Loucy (cell line): ENCODE data around the gene MACROH2A2.

Experiments used
- H2AFZ ChIP-seq: fragments of 200-600 bp; sonication (generic); 2 replicates; pipeline ENCODE4 v1.6.0; 2016; ENCODE audit warnings: antibody characterized with exemption, mild to moderate bottlenecking, low read length, moderate library complexity
- H3F3A ChIP-seq: fragments of 200-600 bp; 2 replicates; pipeline ENCODE4 v1.6.0; 2016; ENCODE audit warnings: antibody characterized with exemption, low read depth, mild to moderate bottlenecking
- H3K27me3 ChIP-seq: fragments of 200-600 bp; sonication (generic); 2 replicates; pipeline ENCODE4 v1.6.1; 2014; ENCODE audit warnings: low read length, mild to moderate bottlenecking; ENCODE audit not compliant: insufficient read depth, poor library complexity, severe bottlenecking
- H3K36me3 ChIP-seq: fragments of 200-600 bp; sonication (generic); 2 replicates; pipeline ENCODE4 v1.6.1; 2016; ENCODE audit warnings: low read length; ENCODE audit not compliant: insufficient read depth
- H3K4me1 ChIP-seq: fragments of 200-600 bp; sonication (generic); 2 replicates; pipeline ENCODE4 v1.5.1; 2014; ENCODE audit warnings: low read length, mild to moderate bottlenecking; ENCODE audit not compliant: insufficient read depth, poor library complexity, severe bottlenecking
- H3K4me2 ChIP-seq: fragments of 200-600 bp; sonication (generic); 2 replicates; pipeline ENCODE4 v1.6.0; 2014; ENCODE audit warnings: antibody characterized with exemption, low read length, low read depth, mild to moderate bottlenecking; ENCODE audit not compliant: poor library complexity, severe bottlenecking
- H3K4me3 ChIP-seq: fragments of 200-600 bp; sonication (generic); 2 replicates; pipeline ENCODE4 v1.5.1; 2014; ENCODE audit warnings: low read length, mild to moderate bottlenecking, mixed read lengths; ENCODE audit not compliant: poor library complexity, severe bottlenecking
- H3K79me2 ChIP-seq: fragments of 200-600 bp; sonication (generic); 2 replicates; pipeline ENCODE4 v1.6.1; 2014; ENCODE audit warnings: low read length; ENCODE audit not compliant: insufficient read depth
- H3K9ac ChIP-seq: fragments of 200-600 bp; sonication (generic); 2 replicates; pipeline ENCODE4 v1.6.0; 2014; ENCODE audit warnings: mild to moderate bottlenecking, low read depth, low read length, moderate library complexity; ENCODE audit not compliant: poor library complexity, severe bottlenecking
- H3K9me2 ChIP-seq: fragments of 200-600 bp; sonication (generic); replicated peaks from 2 replicates; pipeline ENCODE4 v1.6.1; 2016; ENCODE audit warnings: low read depth, low read length, mixed read lengths
- H3K9me3 ChIP-seq: fragments of 200-600 bp; sonication (generic); 2 replicates; pipeline ENCODE4 v1.6.1; 2014; ENCODE audit warnings: mild to moderate bottlenecking, antibody characterized with exemption, low read length, low read depth; ENCODE audit not compliant: insufficient read depth
- H4K20me1 ChIP-seq: fragments of 200-600 bp; sonication (generic); 2 replicates; pipeline ENCODE4 v1.6.0; 2014; ENCODE audit warnings: antibody characterized with exemption, low read length, mild to moderate bottlenecking; ENCODE audit not compliant: insufficient read depth, poor library complexity, severe bottlenecking
- CTCF ChIP-seq: fragments of 200-600 bp; sonication (generic); conservative IDR thresholded peaks from 2 replicates; pipeline ENCODE4 v1.5.1; 2014; ENCODE audit warnings: mild to moderate bottlenecking, antibody characterized with exemption, low read length
- EZH2phosphoT487 ChIP-seq: fragments of 200-600 bp; IDR thresholded peaks from 2 replicates; pipeline ENCODE4 v1.6.1; 2018; ENCODE audit warnings: antibody characterized with exemption, mild to moderate bottlenecking, moderate library complexity, borderline replicate concordance

MACROH2A2 gene

GRCh38 chr10:70053841-70054288 is 1.2 kb downstream of the MACROH2A2 start:
- peaks cover 19% of the 10 kb centered on the region; the same call in 1 of the 2 replicates for H3K79me2 ChIP-seq
- H4K20me1 ChIP-seq: no peaks in the 10 kb centered on the region
- TF ChIP-seq CTCF (peak; percentile 52), EZH2phosphoT487 (no peak)
- H3K27me3 ChIP-seq: no peaks in the 10 kb centered on the region
- H3K9me3 ChIP-seq: no peaks in the 10 kb centered on the region
- peak overlapping the region; percentile 85 for H3K4me3 ChIP-seq
- no peaks in the 10 kb centered on the region for H3K9me2 ChIP-seq
- peak overlapping the region; percentile 65 for H3K4me2 ChIP-seq
- no peaks in the 10 kb centered on the region for H3F3A ChIP-seq
- H3K4me1 ChIP-seq: peaks cover 11% of the 10 kb centered on the region
- H3K36me3 ChIP-seq: no peaks in the 10 kb centered on the region
- no peak overlapping the region; the same call in 1 of the 2 replicates for H2AFZ ChIP-seq
- peak overlapping the region; percentile 88 for H3K9ac ChIP-seq

DNA sequence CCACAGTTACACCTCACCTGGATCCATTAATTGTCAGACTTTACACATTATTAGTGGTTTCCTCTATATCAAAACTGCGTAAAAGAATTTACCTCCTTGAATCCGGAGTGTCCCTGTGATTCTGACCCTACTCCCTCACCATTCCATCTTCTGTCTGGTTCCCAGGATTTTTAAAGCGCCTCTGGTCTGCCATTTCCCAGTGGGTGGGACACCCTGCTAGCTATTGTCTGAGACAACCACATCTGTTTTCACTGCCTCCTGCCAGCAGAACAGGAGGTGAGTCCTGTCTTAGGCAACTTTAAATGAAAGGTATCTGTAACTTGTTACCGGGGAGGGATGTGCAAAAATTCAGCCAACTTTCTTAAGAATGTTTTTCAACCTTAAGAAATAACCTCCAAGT is 2.3 kb downstream of the MACROH2A2 start:
- Histone ChIP-seq H3F3A (no peaks in the 10 kb centered on the region), H3K4me3 (peak overlapping the region; percentile 85), H4K20me1 (no peaks in the 10 kb centered on the region), H3K9ac (peak overlapping the region; percentile 88), H2AFZ (no peak overlapping the region), H3K79me2 (peaks cover 19% of the 10 kb centered on the region; the same call in 1 of the 2 replicates), H3K9me3 (no peaks in the 10 kb centered on the region), H3K36me3 (no peaks in the 10 kb centered on the region), H3K4me1 (peaks cover 11% of the 10 kb centered on the region), H3K4me2 (peak overlapping the region; percentile 65), H3K27me3 (no peaks in the 10 kb centered on the region), H3K9me2 (no peaks in the 10 kb centered on the region)
- TF ChIP-seq CTCF (no peak), EZH2phosphoT487 (no peak)

- Histone ChIP-seq H3K4me1 (peaks cover 11% of the 10 kb centered on the region), H3K4me2 (no peak overlapping the region), H2AFZ (no peak overlapping the region), H3K36me3 (no peaks in the 10 kb centered on the region), H4K20me1 (no peaks in the 10 kb centered on the region), H3K9me2 (no peaks in the 10 kb centered on the region), H3F3A (no peaks in the 10 kb centered on the region), H3K9ac (no peak overlapping the region), H3K79me2 (peaks cover 19% of the 10 kb centered on the region; the same call in 1 of the 2 replicates), H3K27me3 (no peaks in the 10 kb centered on the region), H3K9me3 (no peaks in the 10 kb centered on the region), H3K4me3 (no peak overlapping the region)
- TF ChIP-seq CTCF: no peak
- TF ChIP-seq EZH2phosphoT487: no peak
Measured at GRCh38 chr10:70055550-70055949, 2.9 kb downstream of the MACROH2A2 start.
